ENCODE results near the gene DCAF4.

DNA sequence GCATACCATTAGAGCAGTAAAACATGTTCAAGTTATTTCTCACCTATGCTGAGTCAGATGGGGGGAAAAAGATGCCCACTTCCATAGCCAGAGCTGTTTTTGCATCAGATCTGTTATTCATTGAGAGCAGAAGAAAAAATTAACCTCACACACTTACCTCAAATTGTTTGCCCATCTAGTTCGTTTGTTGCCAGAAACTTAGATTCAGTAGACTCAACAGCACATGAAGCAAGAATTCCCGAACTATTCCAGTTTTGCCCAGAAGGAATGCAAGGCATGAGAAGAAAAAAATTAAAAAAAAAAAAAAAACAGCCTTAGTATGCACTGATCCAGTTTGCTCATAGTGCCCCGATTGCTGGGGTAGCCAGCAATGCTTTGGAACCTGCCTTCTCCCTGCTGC is 19.9 kb upstream of the DCAF4 start:
- TF ChIP-seq CTCF (IDR thresholded peaks at IDR 0.05) (no peak), POLR2A (IDR thresholded peaks at IDR 0.05) (no peak)
